CD4-positive, alpha-beta T cell treated with Interleukin-15 for 4 hours (primary cell): Measurements from ENCODE around the gene TNFRSF4.

Experiments used
- DNase-seq: peaks from one replicate; pipeline ENCODE4 v3.0.0-alpha.2; 2020; ENCODE audit warnings: low spot score

The TNFRSF4 gene

GRCh38 chr1:1245178-1245816 lies 31.3 kb upstream of the TNFRSF4 start:
- no peak for DNase-seq

- DNase-seq = no peak
Observed at GRCh38 chr1:1244192-1244811, 30.3 kb upstream of the TNFRSF4 start.

- DNase-seq = no peak
Observed at GRCh38 chr1:1243807-1244191, 29.8 kb upstream of the TNFRSF4 start.

- no peak for DNase-seq
Observed at GRCh38 chr1:1243266-1243660, 29.3 kb upstream of the TNFRSF4 start.

- no peak for DNase-seq
Observed at GRCh38 chr1:1242461-1243265, 28.7 kb upstream of the TNFRSF4 start.

- no peak for DNase-seq
Observed at GRCh38 chr1:1241588-1242219, 27.8 kb upstream of the TNFRSF4 start.

GRCh38 chr1:1240822-1241587 lies 27.1 kb upstream of the TNFRSF4 start:
- DNase-seq = no peak

- DNase-seq = no peak
Observed at GRCh38 chr1:1240348-1240732, 26.4 kb upstream of the TNFRSF4 start.

GRCh38 chr1:1239614-1240347 lies 25.8 kb upstream of the TNFRSF4 start:
- no peak for DNase-seq

GRCh38 chr1:1239227-1239613 lies 25.3 kb upstream of the TNFRSF4 start:
- DNase-seq = no peak

GRCh38 chr1:1238702-1239178 lies 24.8 kb upstream of the TNFRSF4 start:
- DNase-seq = no peak

- no peak for DNase-seq
Observed at GRCh38 chr1:1237874-1238701, 24.1 kb upstream of the TNFRSF4 start.

- DNase-seq = no peak
Observed at GRCh38 chr1:1236945-1237873, 23.3 kb upstream of the TNFRSF4 start.

GRCh38 chr1:1236176-1236763 lies 22.3 kb upstream of the TNFRSF4 start:
- DNase-seq = no peak

- no peak for DNase-seq
Observed at GRCh38 chr1:1235016-1235744, 21.2 kb upstream of the TNFRSF4 start.

- DNase-seq = no peak
Observed at GRCh38 chr1:1234180-1234808, 20.3 kb upstream of the TNFRSF4 start.

GRCh38 chr1:1233567-1233892 lies 19.6 kb upstream of the TNFRSF4 start:
- no peak for DNase-seq
